HepG2 (cell line): ENCODE data around the gene MYO7B. TPM values are rescaled to one million over a fixed set of nuclear protein-coding genes. Genes with fewer than 3 reads are reported as not detected.

Experiments used
- CEBPG ChIP-seq: IDR thresholded peaks from 2 replicates; pipeline ENCODE4 v1.6.1; 2016
- CHD2 ChIP-seq: IDR thresholded peaks from 2 replicates; pipeline ENCODE4 v1.6.1; 2011; ENCODE audit warnings: low read depth, low read length, improper control_type of control experiment
- DPF2 ChIP-seq: sonication (generic); formaldehyde crosslinking; IDR thresholded peaks from 2 replicates; pipeline ENCODE4 v1.4.0; 2020; ENCODE audit warnings: mild to moderate bottlenecking, low read depth, missing genetic modification reagents, borderline replicate concordance
- HDAC2 ChIP-seq: sonication (generic); formaldehyde crosslinking; IDR thresholded peaks from 2 replicates; pipeline ENCODE4 v1.4.0; 2020; ENCODE audit warnings: missing genetic modification reagents
- HOMEZ ChIP-seq: IDR thresholded peaks from 2 replicates; pipeline ENCODE4 v1.6.1; 2016; ENCODE audit warnings: low read depth
- KLF12 ChIP-seq: sonication (generic); formaldehyde crosslinking; IDR thresholded peaks from 2 replicates; pipeline ENCODE4 v1.4.0; 2020; ENCODE audit warnings: missing genetic modification reagents, borderline replicate concordance
- LCORL ChIP-seq, 2 experiments: fragments of 450-650 bp in 1 of 2; sonication (generic) in 1 of 2; formaldehyde crosslinking in 1 of 2; IDR thresholded peaks; 2 replicates each; pipeline versions ENCODE4 v1.5.0 to v1.6.1; 2017 to 2020; ENCODE audit warnings: antibody characterized with exemption in 1 of 2, missing genetic modification reagents in 1 of 2
- NFRKB ChIP-seq: fragments of 450-650 bp; IDR thresholded peaks from 2 replicates; pipeline ENCODE4 v1.6.1; 2017
- NPAS2 ChIP-seq: sonication (generic); formaldehyde crosslinking; IDR thresholded peaks from 2 replicates; pipeline ENCODE4 v1.8.0; 2022; ENCODE audit warnings: mild to moderate bottlenecking, missing genetic modification reagents, borderline replicate concordance
- NR1H2 ChIP-seq: sonication (generic); formaldehyde crosslinking; IDR thresholded peaks from 2 replicates; pipeline ENCODE4 v1.8.1; 2022; ENCODE audit warnings: low read depth, missing genetic modification reagents, borderline replicate concordance
- POLR2G ChIP-seq: fragments of 200-400 bp; formaldehyde crosslinking; IDR thresholded peaks from 2 replicates; pipeline ENCODE4 v1.6.1; 2018; ENCODE audit warnings: mild to moderate bottlenecking, low read depth, low read length, moderate library complexity
- TGIF2 ChIP-seq: IDR thresholded peaks from 2 replicates; pipeline ENCODE4 v1.6.1; 2016; ENCODE audit warnings: control low read depth, missing compliant biosample characterization
- ZBTB37 ChIP-seq: sonication (generic); formaldehyde crosslinking; IDR thresholded peaks from 2 replicates; pipeline ENCODE4 v1.4.0; 2020; ENCODE audit warnings: mild to moderate bottlenecking, missing genetic modification reagents
- ZBTB4 ChIP-seq: sonication (generic); formaldehyde crosslinking; IDR thresholded peaks from 2 replicates; pipeline ENCODE4 v1.4.0; 2020; ENCODE audit warnings: missing genetic modification reagents, mild to moderate bottlenecking, borderline replicate concordance
- ZNF431 ChIP-seq: sonication (generic); formaldehyde crosslinking; IDR thresholded peaks from 2 replicates; pipeline ENCODE4 v1.9.0; 2022; ENCODE audit warnings: missing genetic modification reagents, low read depth, mild to moderate bottlenecking, borderline replicate concordance
- ZNF441 ChIP-seq: sonication (generic); formaldehyde crosslinking; IDR thresholded peaks from 2 replicates; pipeline ENCODE4 v1.7.0; 2021; ENCODE audit warnings: missing genetic modification reagents, borderline replicate concordance
- ZNF660 ChIP-seq: sonication (generic); formaldehyde crosslinking; IDR thresholded peaks from 2 replicates; pipeline ENCODE4 v1.5.1; 2020; ENCODE audit warnings: mild to moderate bottlenecking, low read depth, missing genetic modification reagents, borderline replicate concordance
- ZNF792 ChIP-seq: IDR thresholded peaks from 2 replicates; pipeline ENCODE4 v1.6.1; 2016
- polyA plus RNA-seq, 8 experiments: library from polyadenylated mRNA; depleted of rRNA in 3 of 8; stranded (reverse) in 7 of 8; unstranded in 1 of 8; fragments of >200 nt; fragmentation: Illumina TruSeq in 4 of 8; extraction: Trizol in 4 of 8; gene quantifications; 2 replicates each; pipeline versions ENCODE4 v1.2.1 to v1.2.3, GENCODE V29; 2011 to 2016; ENCODE audit warnings: low read depth in 4 of 8, missing spikeins in 1 of 8, mixed read lengths in 1 of 8; ENCODE audit not compliant: insufficient read depth in 1 of 8
- total RNA-seq, 5 experiments: library from RNA; depleted of rRNA; stranded (reverse); fragments of >200 nt; fragmentation: Illumina TruSeq; extraction: Trizol; gene quantifications; 2 replicates each; pipeline ENCODE4 v1.2.3, GENCODE V29; 2016; ENCODE audit warnings: low read depth in 1 of 5
- TF ChIP-seq, protein P1 (sequence below): sonication (generic); formaldehyde crosslinking; IDR thresholded peaks from 2 replicates; pipeline ENCODE4 v1.8.0; 2022; ENCODE audit warnings: missing genetic modification reagents, mild to moderate bottlenecking, moderate library complexity, borderline replicate concordance
- TF ChIP-seq, protein P2 (sequence below): sonication (generic); formaldehyde crosslinking; IDR thresholded peaks from 2 replicates; pipeline ENCODE4 v1.8.1; 2023; ENCODE audit warnings: mild to moderate bottlenecking, inconsistent platforms, moderate library complexity, missing genetic modification reagents, borderline replicate concordance

Gene MYO7B
- total and polyA plus RNA-seq, 2 of the 13 experiments (the other 11 are each of a cell fraction or from before 2014, with no cell fraction given): not detected

GRCh38 chr2:127591221-127591923, 55.9 kb downstream of the MYO7B start (continued):
- TF ChIP-seq LCORL (IDR thresholded peaks at IDR 0.05) (no peak), LCORL (CRISPR knock-in tag; IDR thresholded peaks at IDR 0.05) (0 out of 2 replicates have a peak, but pooled peaks have one; percentile 41), TGIF2 (CRISPR knock-in tag) (0 out of 2 replicates have a peak, but pooled peaks have one; percentile 57), ZNF441 (CRISPR knock-in tag) (0 out of 2 replicates have a peak, but pooled peaks have one; percentile 40), NPAS2 (no peak), HOMEZ (CRISPR knock-in tag) (no peak), ZBTB4 (CRISPR knock-in tag) (no peak), POLR2G (no peak), CEBPG (CRISPR knock-in tag) (peak; percentile 71), HDAC2 (CRISPR knock-in tag) (no peak), DPF2 (no peak), ZBTB37 (CRISPR knock-in tag) (no peak), NR1H2 (no peak), ZNF660 (CRISPR knock-in tag) (no peak), ZNF792 (CRISPR knock-in tag) (peak; percentile 66; the same call in 1 of the 2 replicates), ZNF431 (0 out of 2 replicates have a peak, but pooled peaks have one; percentile 28), KLF12 (no peak), NFRKB (no peak), CHD2 (no peak)
- TF ChIP-seq, protein P1, sequence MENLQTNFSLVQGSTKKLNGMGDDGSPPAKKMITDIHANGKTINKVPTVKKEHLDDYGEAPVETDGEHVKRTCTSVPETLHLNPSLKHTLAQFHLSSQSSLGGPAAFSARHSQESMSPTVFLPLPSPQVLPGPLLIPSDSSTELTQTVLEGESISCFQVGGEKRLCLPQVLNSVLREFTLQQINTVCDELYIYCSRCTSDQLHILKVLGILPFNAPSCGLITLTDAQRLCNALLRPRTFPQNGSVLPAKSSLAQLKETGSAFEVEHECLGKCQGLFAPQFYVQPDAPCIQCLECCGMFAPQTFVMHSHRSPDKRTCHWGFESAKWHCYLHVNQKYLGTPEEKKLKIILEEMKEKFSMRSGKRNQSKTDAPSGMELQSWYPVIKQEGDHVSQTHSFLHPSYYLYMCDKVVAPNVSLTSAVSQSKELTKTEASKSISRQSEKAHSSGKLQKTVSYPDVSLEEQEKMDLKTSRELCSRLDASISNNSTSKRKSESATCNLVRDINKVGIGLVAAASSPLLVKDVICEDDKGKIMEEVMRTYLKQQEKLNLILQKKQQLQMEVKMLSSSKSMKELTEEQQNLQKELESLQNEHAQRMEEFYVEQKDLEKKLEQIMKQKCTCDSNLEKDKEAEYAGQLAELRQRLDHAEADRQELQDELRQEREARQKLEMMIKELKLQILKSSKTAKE: no peak
- TF ChIP-seq, protein P2, sequence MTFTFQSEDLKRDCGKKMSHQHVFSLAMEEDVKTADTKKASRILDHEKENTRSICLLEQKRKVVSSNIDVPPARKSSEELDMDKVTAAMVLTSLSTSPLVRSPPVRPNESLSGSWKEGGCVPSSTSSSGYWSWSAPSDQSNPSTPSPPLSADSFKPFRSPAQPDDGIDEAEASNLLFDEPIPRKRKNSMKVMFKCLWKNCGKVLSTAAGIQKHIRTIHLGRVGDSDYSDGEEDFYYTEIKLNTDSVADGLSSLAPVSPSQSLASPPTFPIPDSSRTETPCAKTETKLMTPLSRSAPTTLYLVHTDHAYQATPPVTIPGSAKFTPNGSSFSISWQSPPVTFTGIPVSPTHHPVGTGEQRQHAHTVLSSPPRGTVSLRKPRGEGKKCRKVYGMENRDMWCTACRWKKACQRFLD (CRISPR knock-in tag): peak; percentile 42; the same call in 1 of the 2 replicates
